ENCODE results near the gene QSER1. TPM values are rescaled to one million over a fixed set of nuclear protein-coding genes. Genes with fewer than 3 reads are reported as not detected.
A peak's percentile ranks its signal among the peaks of the same experiment; 100 is the strongest.
"Not testable (repeated sequence)": the region's sequence is repeated elsewhere in the genome, so short reads cannot be mapped to it uniquely, and the experiment has no call there.

QSER1 gene
- total RNA-seq, 1 experiment from 2014 or later: 74.0 TPM

DNA sequence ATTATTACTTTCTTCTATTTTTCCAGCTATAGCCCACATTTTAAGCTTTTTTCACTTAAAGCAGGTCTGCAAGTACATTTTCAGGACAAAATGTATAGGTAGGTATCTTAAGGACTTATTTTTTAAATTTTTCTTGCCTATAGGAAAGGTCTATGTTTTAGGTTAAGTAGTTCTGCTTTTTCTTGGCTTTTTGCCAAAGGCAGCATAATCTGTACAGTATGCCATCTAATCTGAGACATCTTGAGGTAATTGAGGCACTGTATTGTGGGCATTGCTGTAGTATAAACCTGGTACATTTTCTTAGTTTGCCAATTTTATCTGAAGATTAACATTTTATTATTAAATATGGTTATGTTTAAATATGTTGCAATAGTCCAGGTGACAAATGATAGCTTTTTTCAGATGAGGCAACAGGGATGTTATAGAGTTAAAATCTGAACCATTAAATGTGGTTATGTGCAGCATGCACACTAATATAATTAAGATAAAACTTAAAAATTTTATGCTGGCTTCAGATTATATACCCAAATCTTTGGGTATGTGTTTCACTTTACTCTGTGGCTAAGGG lies 42.9 kb downstream of the QSER1 start:
- POLR2A ChIA-PET: no interaction called here
- no peak for TF ChIP-seq FOXP1 (CRISPR knock-in tag; IDR thresholded peaks at IDR 0.05; ENCODE audit: borderline replicate concordance)
- TF ChIP-seq SMAD4 (CRISPR knock-in tag; IDR thresholded peaks at IDR 0.05): no peak
- TF ChIP-seq ZNF232 (CRISPR knock-in tag; IDR thresholded peaks at IDR 0.05): no peak
- TF ChIP-seq, protein P1, sequence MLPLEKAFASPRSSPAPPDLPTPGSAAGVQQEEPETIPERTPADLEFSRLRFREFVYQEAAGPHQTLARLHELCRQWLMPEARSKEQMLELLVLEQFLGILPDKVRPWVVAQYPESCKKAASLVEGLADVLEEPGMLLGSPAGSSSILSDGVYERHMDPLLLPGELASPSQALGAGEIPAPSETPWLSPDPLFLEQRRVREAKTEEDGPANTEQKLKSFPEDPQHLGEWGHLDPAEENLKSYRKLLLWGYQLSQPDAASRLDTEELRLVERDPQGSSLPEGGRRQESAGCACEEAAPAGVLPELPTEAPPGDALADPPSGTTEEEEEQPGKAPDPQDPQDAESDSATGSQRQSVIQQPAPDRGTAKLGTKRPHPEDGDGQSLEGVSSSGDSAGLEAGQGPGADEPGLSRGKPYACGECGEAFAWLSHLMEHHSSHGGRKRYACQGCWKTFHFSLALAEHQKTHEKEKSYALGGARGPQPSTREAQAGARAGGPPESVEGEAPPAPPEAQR (CRISPR knock-in tag; IDR thresholded peaks at IDR 0.05): no peak
- TF ChIP-seq, protein P2, sequence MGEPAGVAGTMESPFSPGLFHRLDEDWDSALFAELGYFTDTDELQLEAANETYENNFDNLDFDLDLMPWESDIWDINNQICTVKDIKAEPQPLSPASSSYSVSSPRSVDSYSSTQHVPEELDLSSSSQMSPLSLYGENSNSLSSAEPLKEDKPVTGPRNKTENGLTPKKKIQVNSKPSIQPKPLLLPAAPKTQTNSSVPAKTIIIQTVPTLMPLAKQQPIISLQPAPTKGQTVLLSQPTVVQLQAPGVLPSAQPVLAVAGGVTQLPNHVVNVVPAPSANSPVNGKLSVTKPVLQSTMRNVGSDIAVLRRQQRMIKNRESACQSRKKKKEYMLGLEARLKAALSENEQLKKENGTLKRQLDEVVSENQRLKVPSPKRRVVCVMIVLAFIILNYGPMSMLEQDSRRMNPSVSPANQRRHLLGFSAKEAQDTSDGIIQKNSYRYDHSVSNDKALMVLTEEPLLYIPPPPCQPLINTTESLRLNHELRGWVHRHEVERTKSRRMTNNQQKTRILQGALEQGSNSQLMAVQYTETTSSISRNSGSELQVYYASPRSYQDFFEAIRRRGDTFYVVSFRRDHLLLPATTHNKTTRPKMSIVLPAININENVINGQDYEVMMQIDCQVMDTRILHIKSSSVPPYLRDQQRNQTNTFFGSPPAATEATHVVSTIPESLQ (CRISPR knock-in tag; IDR thresholded peaks at IDR 0.05): no peak
- H3K27me3 Mint-ChIP-seq (ENCODE audit: low read depth): no peaks in the 10 kb centered on the region
- ATAC-seq: no peak
- peaks cover 20% of the 10 kb centered on the region for H3K4me1 Mint-ChIP-seq
- CTCF ChIA-PET: no interaction called here
- no peak for DNase-seq (ENCODE audit: low spot score)
- no peak overlapping the region for H3K27ac Mint-ChIP-seq
- peaks cover 8% of the 10 kb centered on the region; the same call in 1 of the 2 replicates for H3K9me3 Mint-ChIP-seq
- H3K36me3 Mint-ChIP-seq: peaks cover 85% of the 10 kb centered on the region
- H3K4me3 Mint-ChIP-seq: no peak overlapping the region

DNA sequence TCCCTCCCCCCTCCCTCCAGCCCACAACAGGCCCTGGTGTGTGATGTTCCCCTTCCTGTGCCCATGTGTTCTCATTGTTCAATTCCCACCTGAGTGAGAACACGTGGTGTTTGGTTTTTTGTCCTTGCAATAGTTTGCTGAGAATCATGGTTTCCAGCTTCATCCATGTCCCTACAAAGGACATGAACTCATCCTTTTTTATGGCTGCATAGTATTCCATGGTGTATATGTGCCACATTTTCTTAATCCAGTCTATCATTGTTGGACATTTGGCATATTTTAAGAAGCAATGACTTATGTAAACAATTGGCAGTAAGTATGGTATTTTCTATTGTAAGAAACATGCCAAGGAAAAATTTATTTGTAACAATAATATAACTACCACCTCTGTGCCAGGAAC lies 43.6 kb downstream of the QSER1 start:
- peaks cover 12% of the 10 kb centered on the region; the same call in 1 of the 2 replicates for H3K9me3 Mint-ChIP-seq
- peaks cover 20% of the 10 kb centered on the region for H3K4me1 Mint-ChIP-seq
- H3K27ac Mint-ChIP-seq; H3K27me3 Mint-ChIP-seq (ENCODE audit: low read depth); CTCF ChIA-PET; H3K4me3 Mint-ChIP-seq; DNase-seq (ENCODE audit: low spot score); ATAC-seq: not testable (repeated sequence)
- H3K36me3 Mint-ChIP-seq: peaks cover 90% of the 10 kb centered on the region
- POLR2A ChIA-PET: interaction anchor here (0.6 kb wide), 1 partner anchor 213 kb away, joined by 4 read pairs; no protein-coding TSS in a partner anchor

DNA sequence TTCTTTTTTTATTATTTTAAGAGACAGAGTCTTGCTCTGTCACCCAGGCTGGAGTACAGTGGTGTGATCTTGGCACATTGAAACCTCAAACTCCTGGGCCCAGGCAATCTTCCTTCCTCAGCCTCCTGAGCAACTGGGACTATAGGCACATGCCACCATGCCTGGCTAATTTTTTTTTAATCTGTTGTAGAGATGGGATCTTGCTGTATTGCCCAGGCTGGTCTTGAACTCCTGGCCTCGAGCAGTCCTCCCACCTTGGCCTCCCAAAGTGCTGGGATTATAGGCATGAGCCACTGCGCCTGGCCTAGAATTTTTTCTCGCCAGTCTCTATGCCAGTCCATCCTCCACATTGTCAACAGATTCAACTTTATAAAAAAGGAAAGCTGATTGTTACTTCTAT lies 44.7 kb downstream of the QSER1 start:
- TF ChIP-seq ZNF121 (CRISPR knock-in tag; IDR thresholded peaks at IDR 0.05): peak; percentile 92
- H3K4me3 Mint-ChIP-seq; DNase-seq (ENCODE audit: low spot score); POLR2A ChIA-PET; H3K27me3 Mint-ChIP-seq (ENCODE audit: low read depth); CTCF ChIA-PET; H3K27ac Mint-ChIP-seq; ATAC-seq: not testable (repeated sequence)
- H3K4me1 Mint-ChIP-seq: peaks cover 20% of the 10 kb centered on the region
- peaks cover 84% of the 10 kb centered on the region for H3K36me3 Mint-ChIP-seq
- H3K9me3 Mint-ChIP-seq: peaks cover 12% of the 10 kb centered on the region; the same call in 1 of the 2 replicates

DNA sequence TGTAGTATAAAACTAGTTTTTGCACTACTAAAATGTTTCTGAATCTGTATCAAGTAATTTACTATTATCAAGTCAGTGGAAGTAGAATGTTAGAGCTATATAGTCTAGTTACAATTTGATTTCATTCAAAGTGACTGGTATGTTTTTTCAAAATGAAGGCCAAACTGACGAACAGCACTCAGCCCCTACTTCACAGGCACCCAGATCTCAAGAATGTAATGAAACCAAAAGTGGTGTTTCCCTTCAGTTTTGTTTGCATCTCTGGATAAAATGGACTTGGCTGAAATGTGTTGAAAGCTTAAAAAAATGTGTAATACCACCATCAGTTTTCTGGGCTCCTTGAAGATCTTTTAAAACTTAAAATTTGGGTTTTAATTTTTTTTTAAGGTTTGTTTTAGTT lies 46.4 kb downstream of the QSER1 start:
- ChIA-PET CTCF (no interaction called here), POLR2A (no interaction called here)
- peak overlapping the region; percentile 79; the same call in 1 of the 2 replicates for H3K27ac Mint-ChIP-seq
- H3K4me3 Mint-ChIP-seq: no peak overlapping the region
- H3K4me1 Mint-ChIP-seq: peaks cover 20% of the 10 kb centered on the region
- peaks cover 12% of the 10 kb centered on the region; the same call in 1 of the 2 replicates for H3K9me3 Mint-ChIP-seq
- H3K36me3 Mint-ChIP-seq: peaks cover 72% of the 10 kb centered on the region
- DNase-seq (ENCODE audit: low spot score) (no peak), ATAC-seq (no peak)
- TF ChIP-seq, protein P3, sequence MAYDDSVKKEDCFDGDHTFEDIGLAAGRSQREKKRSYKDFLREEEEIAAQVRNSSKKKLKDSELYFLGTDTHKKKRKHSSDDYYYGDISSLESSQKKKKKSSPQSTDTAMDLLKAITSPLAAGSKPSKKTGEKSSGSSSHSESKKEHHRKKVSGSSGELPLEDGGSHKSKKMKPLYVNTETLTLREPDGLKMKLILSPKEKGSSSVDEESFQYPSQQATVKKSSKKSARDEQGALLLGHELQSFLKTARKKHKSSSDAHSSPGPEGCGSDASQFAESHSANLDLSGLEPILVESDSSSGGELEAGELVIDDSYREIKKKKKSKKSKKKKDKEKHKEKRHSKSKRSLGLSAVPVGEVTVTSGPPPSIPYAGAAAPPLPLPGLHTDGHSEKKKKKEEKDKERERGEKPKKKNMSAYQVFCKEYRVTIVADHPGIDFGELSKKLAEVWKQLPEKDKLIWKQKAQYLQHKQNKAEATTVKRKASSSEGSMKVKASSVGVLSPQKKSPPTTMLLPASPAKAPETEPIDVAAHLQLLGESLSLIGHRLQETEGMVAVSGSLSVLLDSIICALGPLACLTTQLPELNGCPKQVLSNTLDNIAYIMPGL (CRISPR knock-in tag; IDR thresholded peaks at IDR 0.05): no peak
- H3K27me3 Mint-ChIP-seq (ENCODE audit: low read depth): no peaks in the 10 kb centered on the region

DNA sequence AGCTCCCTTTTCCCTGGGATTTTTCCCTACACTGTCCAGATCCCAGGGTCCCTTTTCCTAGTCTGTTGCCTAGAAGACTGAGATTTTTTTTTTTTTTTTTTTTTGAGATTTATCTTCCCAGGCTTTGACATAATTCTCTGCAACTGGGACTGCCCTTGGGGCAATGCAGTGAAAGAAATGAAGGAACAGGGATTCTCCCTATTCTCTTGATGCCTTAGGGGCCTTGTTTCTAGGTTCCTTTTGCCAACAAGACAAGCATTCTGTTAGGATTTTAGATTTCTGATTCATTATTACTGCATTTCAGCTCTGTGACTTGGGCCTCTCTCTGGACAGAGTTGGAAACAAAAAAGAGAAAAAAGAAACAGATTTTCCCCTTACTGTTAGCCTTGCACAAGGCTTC lies 47.3 kb downstream of the QSER1 start:
- H3K27me3 Mint-ChIP-seq (ENCODE audit: low read depth): no peaks in the 10 kb centered on the region
- ATAC-seq (no peak), DNase-seq (ENCODE audit: low spot score) (no peak)
- POLR2A ChIA-PET: no interaction called here
- H3K9me3 Mint-ChIP-seq: peaks cover 9% of the 10 kb centered on the region; the same call in 1 of the 2 replicates
- CTCF ChIA-PET: no interaction called here
- H3K4me1 Mint-ChIP-seq: peaks cover 20% of the 10 kb centered on the region
- peak overlapping the region; percentile 16; the same call in 1 of the 2 replicates for H3K27ac Mint-ChIP-seq
- H3K4me3 Mint-ChIP-seq: no peak overlapping the region
- peaks cover 64% of the 10 kb centered on the region for H3K36me3 Mint-ChIP-seq
- TF ChIP-seq, protein P4, sequence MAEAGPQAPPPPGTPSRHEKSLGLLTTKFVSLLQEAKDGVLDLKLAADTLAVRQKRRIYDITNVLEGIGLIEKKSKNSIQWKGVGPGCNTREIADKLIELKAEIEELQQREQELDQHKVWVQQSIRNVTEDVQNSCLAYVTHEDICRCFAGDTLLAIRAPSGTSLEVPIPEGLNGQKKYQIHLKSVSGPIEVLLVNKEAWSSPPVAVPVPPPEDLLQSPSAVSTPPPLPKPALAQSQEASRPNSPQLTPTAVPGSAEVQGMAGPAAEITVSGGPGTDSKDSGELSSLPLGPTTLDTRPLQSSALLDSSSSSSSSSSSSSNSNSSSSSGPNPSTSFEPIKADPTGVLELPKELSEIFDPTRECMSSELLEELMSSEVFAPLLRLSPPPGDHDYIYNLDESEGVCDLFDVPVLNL (CRISPR knock-in tag; IDR thresholded peaks at IDR 0.05; ENCODE audit: borderline replicate concordance, low read depth): no peak
- no peak for TF ChIP-seq TCF7 (CRISPR knock-in tag; IDR thresholded peaks at IDR 0.05; ENCODE audit: low read depth)
- TF ChIP-seq NR3C1 (CRISPR knock-in tag; conservative IDR thresholded peaks at IDR 0.05; ENCODE audit: low read depth): no peak
- TF ChIP-seq GABPB1 (CRISPR knock-in tag; IDR thresholded peaks at IDR 0.05): no peak
- TF ChIP-seq, protein P5, sequence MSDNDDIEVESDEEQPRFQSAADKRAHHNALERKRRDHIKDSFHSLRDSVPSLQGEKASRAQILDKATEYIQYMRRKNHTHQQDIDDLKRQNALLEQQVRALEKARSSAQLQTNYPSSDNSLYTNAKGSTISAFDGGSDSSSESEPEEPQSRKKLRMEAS (CRISPR knock-in tag; IDR thresholded peaks at IDR 0.05): no peak
- TF ChIP-seq, protein P2 (CRISPR knock-in tag; IDR thresholded peaks at IDR 0.05): no peak
- TF ChIP-seq RORB (CRISPR knock-in tag; IDR thresholded peaks at IDR 0.05): no peak
- TF ChIP-seq, protein P3 (CRISPR knock-in tag; IDR thresholded peaks at IDR 0.05): no peak
